Tibial nerve (tissue), 3 donors: ENCODE measurements around the gene ASS1.

Source experiments
- CTCF ChIP-seq, 5 experiments: fragments of 200-600 bp in 3 of 5; fragments of 450-650 bp in 2 of 5; sonication (generic) in 3 of 5; IDR thresholded peaks; one replicate each; pipeline ENCODE4 v1.5.1; 2016 to 2019; ENCODE audit warnings: antibody characterized with exemption in 5 of 5, mild to moderate bottlenecking in 3 of 5, moderate library complexity in 2 of 5
- POLR2A ChIP-seq, 2 donors: fragments of 450-650 bp; IDR thresholded peaks; one replicate each; pipeline ENCODE4 v1.6.1; 2017; ENCODE audit warnings: antibody characterized with exemption in 2 of 2, mild to moderate bottlenecking in 2 of 2, moderate library complexity in 2 of 2

DNA sequence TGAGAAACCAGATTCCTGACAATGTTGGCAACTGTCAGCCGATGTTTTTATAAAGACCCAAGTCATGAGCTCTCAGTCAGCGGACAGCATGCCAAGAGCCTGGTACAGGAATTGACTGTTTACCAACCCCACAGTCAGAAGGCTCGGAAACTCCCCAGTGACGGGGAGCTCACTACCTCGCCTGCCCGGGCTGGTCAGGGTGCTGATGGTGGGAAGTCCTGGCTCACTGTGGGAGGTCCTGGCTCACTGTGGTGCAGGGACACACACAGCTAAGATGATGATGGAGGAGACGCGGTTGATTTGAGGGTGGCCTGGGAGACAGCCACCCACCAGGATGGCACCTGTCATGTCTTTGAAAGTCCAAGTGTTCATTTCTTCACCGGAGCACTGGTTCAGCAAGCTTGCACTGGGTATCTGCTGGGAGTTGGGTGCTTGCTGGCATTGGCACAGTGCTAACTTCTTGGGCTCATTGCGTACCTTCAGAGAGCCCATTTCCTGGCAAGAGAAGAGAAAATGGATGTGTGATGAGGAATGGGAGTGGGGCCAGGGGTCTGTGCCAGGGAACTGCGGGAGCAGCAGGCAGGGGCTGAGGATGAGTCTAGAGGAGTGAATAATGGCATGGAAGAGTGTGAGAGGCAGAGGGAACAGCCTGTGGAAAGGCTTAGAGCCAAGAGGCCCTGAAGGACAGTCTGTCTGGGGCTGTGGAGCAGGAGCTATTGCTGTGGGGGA lies 15.3 kb downstream of the ASS1 start:
- TF ChIP-seq CTCF (IDR thresholded peaks at IDR 0.05) (no peak), POLR2A (IDR thresholded peaks at IDR 0.05) (no peak)
